HEK293 (cell line): Measurements from ENCODE around the gene MAIP1.

ENCODE experiments used
- CTCF ChIA-PET: fragments of 350-600 bp; formaldehyde crosslinking; extraction: SDS; loops from one replicate; lab custom pipeline; 2021; ENCODE audit warnings: antibody characterized with exemption; lab: Yijun Ruan, JAX
- POLR2A ChIA-PET: fragments of 300-600 bp; formaldehyde crosslinking; extraction: SDS; loops from one replicate; lab custom pipeline; 2020; ENCODE audit warnings: antibody characterized with exemption, inconsistent platforms; lab: Yijun Ruan, JAX
- H3K27ac ChIP-seq: fragments of 200-500 bp; sonication (Bioruptor generic); 2 replicates; pipeline ENCODE4 v1.5.1; 2014; ENCODE audit warnings: low read depth, low read length, control low read depth, inconsistent platforms; ENCODE audit errors: extremely low read depth
- H3K36me3 ChIP-seq, 2 experiments: fragments of 200-500 bp in 1 of 2; sonication (Bioruptor generic) in 1 of 2; 1 replicate in 1 of 2; 2 replicates in 1 of 2; pipeline ENCODE4 v1.5.1; 2014 to 2017; ENCODE audit warnings: inconsistent platforms in 2 of 2, low read length in 2 of 2; ENCODE audit not compliant: control insufficient read depth in 2 of 2, insufficient read depth in 1 of 2
- H3K4me1 ChIP-seq: fragments of 200-500 bp; sonication (Bioruptor generic); 2 replicates; pipeline ENCODE4 v1.5.1; 2014; ENCODE audit warnings: mild to moderate bottlenecking, low read length, inconsistent platforms; ENCODE audit not compliant: control insufficient read depth, insufficient read depth
- H3K4me3 ChIP-seq: 2 replicates; pipeline ENCODE4 v1.5.1; 2011; ENCODE audit warnings: low read depth, mild to moderate bottlenecking, control low read depth, low read length, moderate library complexity
- H3K9me3 ChIP-seq: fragments of 200-500 bp; sonication (Bioruptor generic); 2 replicates; pipeline ENCODE4 v1.5.1; 2014; ENCODE audit warnings: low read depth, low read length, inconsistent platforms; ENCODE audit not compliant: control insufficient read depth, insufficient read depth
- ZFP37 ChIP-seq: fragments of 450-650 bp; formaldehyde crosslinking; IDR thresholded peaks from 2 replicates; pipeline ENCODE4 v1.5.1; 2016; ENCODE audit warnings: missing biosample characterization, missing genetic modification characterization
- ZNF274 ChIP-seq, 2 experiments: fragments of 200-500 bp in 1 of 2; fragments of 450-650 bp in 1 of 2; sonication (Bioruptor generic) in 1 of 2; formaldehyde crosslinking in 1 of 2; IDR thresholded peaks; 2 replicates each; pipeline versions ENCODE4 v1.5.1 to v1.6.1; 2014 to 2016; ENCODE audit warnings: borderline replicate concordance in 1 of 2, inconsistent platforms in 1 of 2, low read length in 1 of 2, missing biosample characterization in 1 of 2, missing genetic modification characterization in 1 of 2
- ZNF416 ChIP-seq: fragments of 450-650 bp; formaldehyde crosslinking; IDR thresholded peaks from 2 replicates; pipeline ENCODE4 v1.5.1; 2016; ENCODE audit warnings: missing biosample characterization, missing genetic modification characterization
- ZNF501 ChIP-seq: fragments of 450-650 bp; formaldehyde crosslinking; IDR thresholded peaks from 2 replicates; pipeline ENCODE4 v1.5.1; 2016; ENCODE audit warnings: missing biosample characterization, missing genetic modification characterization
- ZNF596 ChIP-seq: fragments of 450-650 bp; IDR thresholded peaks from 2 replicates; pipeline ENCODE4 v1.5.0; 2018; ENCODE audit warnings: missing biosample characterization, mild to moderate bottlenecking, missing genetic modification characterization, moderate library complexity
- ZNF623 ChIP-seq: fragments of 450-650 bp; formaldehyde crosslinking; IDR thresholded peaks from 2 replicates; pipeline ENCODE4 v1.5.1; 2016; ENCODE audit warnings: missing biosample characterization, missing genetic modification characterization
- ZSCAN16 ChIP-seq: fragments of 450-650 bp; formaldehyde crosslinking; IDR thresholded peaks from 2 replicates; pipeline ENCODE4 v1.5.1; 2016; ENCODE audit warnings: missing biosample characterization, missing genetic modification characterization
- TF ChIP-seq, protein P1 (sequence below): fragments of 450-650 bp; formaldehyde crosslinking; IDR thresholded peaks from 2 replicates; pipeline ENCODE4 v1.5.1; 2016; ENCODE audit warnings: missing biosample characterization, missing genetic modification characterization
- TF ChIP-seq, protein P2 (sequence below): fragments of 450-650 bp; formaldehyde crosslinking; IDR thresholded peaks from 2 replicates; pipeline ENCODE4 v1.5.1; 2017; ENCODE audit warnings: missing biosample characterization, missing genetic modification characterization
- TF ChIP-seq, protein P3 (sequence below): fragments of 450-650 bp; formaldehyde crosslinking; IDR thresholded peaks from 2 replicates; pipeline ENCODE4 v1.5.1; 2016; ENCODE audit warnings: missing biosample characterization, missing genetic modification characterization
- TF ChIP-seq, protein P4 (sequence below): fragments of 450-650 bp; formaldehyde crosslinking; IDR thresholded peaks from 2 replicates; pipeline ENCODE4 v1.5.1; 2016; ENCODE audit warnings: missing biosample characterization, missing genetic modification characterization

Gene MAIP1

DNA sequence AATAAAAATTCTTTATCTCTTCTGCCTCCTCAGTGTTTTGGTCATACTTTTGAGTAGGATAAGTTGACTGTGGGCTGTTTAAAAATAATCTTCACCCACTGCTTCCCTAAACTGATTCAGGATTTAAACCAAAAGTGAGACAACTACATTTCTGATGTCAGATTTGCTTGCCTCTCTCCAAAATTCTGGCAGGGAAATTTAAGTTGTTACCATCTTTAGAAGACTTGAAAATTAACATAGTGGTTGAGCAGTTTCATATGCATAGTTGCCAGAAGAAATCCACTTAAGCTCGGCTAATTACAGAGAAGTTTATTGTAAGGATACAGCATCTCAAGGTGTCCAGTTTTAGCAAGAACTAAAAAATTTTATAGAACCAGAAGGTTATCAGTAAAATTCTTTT lies 57.0 kb downstream of the MAIP1 start:
- H3K9me3 ChIP-seq, result no peaks in the 10 kb centered on the region
- TF ChIP-seq ZNF274 (IDR thresholded peaks at IDR 0.05; ENCODE audit: low read length) (no peak), ZNF274 (tag by site-specific recombination; IDR thresholded peaks at IDR 0.05; ENCODE audit: borderline replicate concordance) (no peak), ZNF501 (tag by site-specific recombination) (no peak), ZNF596 (tag by site-specific recombination) (no peak), ZNF416 (no peak), ZNF623 (no peak), ZSCAN16 (no peak), ZFP37 (no peak)
- TF ChIP-seq, protein P1, sequence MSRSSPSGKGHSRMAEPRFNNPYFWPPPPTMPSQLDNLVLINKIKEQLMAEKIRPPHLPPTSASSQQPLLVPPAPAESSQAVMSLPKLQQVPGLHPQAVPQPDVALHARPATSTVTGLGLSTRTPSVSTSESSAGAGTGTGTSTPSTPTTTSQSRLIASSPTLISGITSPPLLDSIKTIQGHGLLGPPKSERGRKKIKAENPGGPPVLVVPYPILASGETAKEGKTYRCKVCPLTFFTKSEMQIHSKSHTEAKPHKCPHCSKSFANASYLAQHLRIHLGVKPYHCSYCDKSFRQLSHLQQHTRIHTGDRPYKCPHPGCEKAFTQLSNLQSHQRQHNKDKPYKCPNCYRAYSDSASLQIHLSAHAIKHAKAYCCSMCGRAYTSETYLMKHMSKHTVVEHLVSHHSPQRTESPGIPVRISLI (tag by site-specific recombination), result no peak
- TF ChIP-seq, protein P2, sequence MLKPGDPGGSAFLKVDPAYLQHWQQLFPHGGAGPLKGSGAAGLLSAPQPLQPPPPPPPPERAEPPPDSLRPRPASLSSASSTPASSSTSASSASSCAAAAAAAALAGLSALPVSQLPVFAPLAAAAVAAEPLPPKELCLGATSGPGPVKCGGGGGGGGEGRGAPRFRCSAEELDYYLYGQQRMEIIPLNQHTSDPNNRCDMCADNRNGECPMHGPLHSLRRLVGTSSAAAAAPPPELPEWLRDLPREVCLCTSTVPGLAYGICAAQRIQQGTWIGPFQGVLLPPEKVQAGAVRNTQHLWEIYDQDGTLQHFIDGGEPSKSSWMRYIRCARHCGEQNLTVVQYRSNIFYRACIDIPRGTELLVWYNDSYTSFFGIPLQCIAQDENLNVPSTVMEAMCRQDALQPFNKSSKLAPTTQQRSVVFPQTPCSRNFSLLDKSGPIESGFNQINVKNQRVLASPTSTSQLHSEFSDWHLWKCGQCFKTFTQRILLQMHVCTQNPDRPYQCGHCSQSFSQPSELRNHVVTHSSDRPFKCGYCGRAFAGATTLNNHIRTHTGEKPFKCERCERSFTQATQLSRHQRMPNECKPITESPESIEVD (tag by site-specific recombination), result no peak
- TF ChIP-seq, protein P3, sequence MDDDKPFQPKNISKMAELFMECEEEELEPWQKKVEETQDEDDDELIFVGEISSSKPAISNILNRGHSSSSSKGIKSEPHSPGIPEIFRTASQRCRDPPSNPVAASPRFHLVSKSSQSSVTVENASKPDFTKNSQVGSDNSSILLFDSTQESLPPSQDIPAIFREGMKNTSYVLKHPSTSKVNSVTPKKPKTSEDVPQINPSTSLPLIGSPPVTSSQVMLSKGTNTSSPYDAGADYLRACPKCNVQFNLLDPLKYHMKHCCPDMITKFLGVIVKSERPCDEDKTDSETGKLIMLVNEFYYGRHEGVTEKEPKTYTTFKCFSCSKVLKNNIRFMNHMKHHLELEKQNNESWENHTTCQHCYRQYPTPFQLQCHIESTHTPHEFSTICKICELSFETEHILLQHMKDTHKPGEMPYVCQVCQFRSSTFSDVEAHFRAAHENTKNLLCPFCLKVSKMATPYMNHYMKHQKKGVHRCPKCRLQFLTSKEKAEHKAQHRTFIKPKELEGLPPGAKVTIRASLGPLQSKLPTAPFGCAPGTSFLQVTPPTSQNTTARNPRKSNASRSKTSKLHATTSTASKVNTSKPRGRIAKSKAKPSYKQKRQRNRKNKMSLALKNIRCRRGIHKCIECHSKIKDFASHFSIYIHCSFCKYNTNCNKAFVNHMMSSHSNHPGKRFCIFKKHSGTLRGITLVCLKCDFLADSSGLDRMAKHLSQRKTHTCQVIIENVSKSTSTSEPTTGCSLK (tag by site-specific recombination), result no peak
- TF ChIP-seq, protein P4, sequence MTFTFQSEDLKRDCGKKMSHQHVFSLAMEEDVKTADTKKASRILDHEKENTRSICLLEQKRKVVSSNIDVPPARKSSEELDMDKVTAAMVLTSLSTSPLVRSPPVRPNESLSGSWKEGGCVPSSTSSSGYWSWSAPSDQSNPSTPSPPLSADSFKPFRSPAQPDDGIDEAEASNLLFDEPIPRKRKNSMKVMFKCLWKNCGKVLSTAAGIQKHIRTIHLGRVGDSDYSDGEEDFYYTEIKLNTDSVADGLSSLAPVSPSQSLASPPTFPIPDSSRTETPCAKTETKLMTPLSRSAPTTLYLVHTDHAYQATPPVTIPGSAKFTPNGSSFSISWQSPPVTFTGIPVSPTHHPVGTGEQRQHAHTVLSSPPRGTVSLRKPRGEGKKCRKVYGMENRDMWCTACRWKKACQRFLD (tag by site-specific recombination), result no peak
- POLR2A ChIA-PET, result no interaction called here
- H3K27ac ChIP-seq, result no peak overlapping the region
- no peaks in the 10 kb centered on the region for H3K4me1 ChIP-seq
- no peak overlapping the region for H3K4me3 ChIP-seq
- CTCF ChIA-PET, result interaction anchor here (1.0 kb wide), 1 partner anchor 27 kb away, joined by 3 read pairs; no protein-coding TSS in a partner anchor
- no peaks in the 10 kb centered on the region for H3K36me3 ChIP-seq
